Natural killer cell (primary cell): ENCODE data around the gene SLC12A8. TPM values are rescaled to one million over a fixed set of nuclear protein-coding genes. Genes with fewer than 3 reads are reported as not detected.
A peak's percentile ranks its signal among the peaks of the same experiment; 100 is the strongest.

Experiments
- ATAC-seq, 3 donors: fragments of 150-1000 bp in 2 of 3; fragments of 200-7000 bp in 1 of 3; cut with Tn5 transposase; 1 replicate in 1 of 3; 2 replicates in 2 of 3; pipeline ENCODE4 v1.10.0; 2021; ENCODE audit warnings: mild to moderate bottlenecking in 2 of 3, moderate library complexity in 2 of 3
- DNase-seq, 2 donors: peaks; one replicate each; pipeline versions ENCODE4 v3.0.0 to v3.0.0-alpha.2; 2013 to 2021; ENCODE audit warnings: mixed read lengths in 1 of 2
- H3K27ac ChIP-seq: one replicate; pipeline ENCODE4 v1.5.1; 2013; ENCODE audit warnings: mild to moderate bottlenecking, low read length
- H3K27me3 ChIP-seq: one replicate; pipeline ENCODE4 v1.6.1; 2013; ENCODE audit warnings: low read length; ENCODE audit not compliant: control insufficient read depth, insufficient read depth
- H3K36me3 ChIP-seq: one replicate; pipeline ENCODE4 v1.6.1; 2013; ENCODE audit warnings: low read length; ENCODE audit not compliant: control insufficient read depth, insufficient read depth
- H3K4me1 ChIP-seq: one replicate; pipeline ENCODE4 v1.6.1; 2013; ENCODE audit warnings: low read length; ENCODE audit not compliant: control insufficient read depth, insufficient read depth
- H3K4me3 ChIP-seq: one replicate; pipeline ENCODE4 v1.5.1; 2013; ENCODE audit warnings: low read length
- H3K9me3 ChIP-seq: one replicate; pipeline ENCODE4 v1.6.1; 2013; ENCODE audit warnings: low read length; ENCODE audit not compliant: control insufficient read depth, insufficient read depth
- H3K27ac Mint-ChIP-seq, 2 donors: one replicate each; pipeline ENCODE4 v1.8.0; 2022; ENCODE audit warnings: mild to moderate bottlenecking in 2 of 2, mixed read lengths in 2 of 2, moderate library complexity in 1 of 2
- H3K27me3 Mint-ChIP-seq, 2 donors: one replicate each; pipeline ENCODE4 v1.8.0; 2022; ENCODE audit warnings: low read depth in 2 of 2, mixed read lengths in 2 of 2
- H3K36me3 Mint-ChIP-seq: one replicate; pipeline ENCODE4 v1.8.0; 2022; ENCODE audit warnings: mixed read lengths
- H3K4me1 Mint-ChIP-seq, 2 donors: one replicate each; pipeline ENCODE4 v1.8.0; 2022; ENCODE audit warnings: mixed read lengths in 2 of 2
- H3K4me3 Mint-ChIP-seq: one replicate; pipeline ENCODE4 v1.8.0; 2022; ENCODE audit warnings: mild to moderate bottlenecking, moderate library complexity, mixed read lengths
- H3K9me3 Mint-ChIP-seq, 2 donors: one replicate each; pipeline ENCODE4 v1.8.0; 2022; ENCODE audit warnings: mixed read lengths in 2 of 2
- CTCF ChIP-seq: fragments of 200-600 bp; IDR thresholded peaks from one replicate; pipeline ENCODE4 v1.8.0; 2022; ENCODE audit warnings: antibody characterized with exemption
- WGBS: methylation state at CpG from one replicate; pipeline ENCODE4 v1.1.7; 2013; ENCODE audit warnings: missing lambda C conversion rate; ENCODE audit not compliant: insufficient coverage; 5-methylcytosine and 5-hydroxymethylcytosine counted together
- intact Hi-C: fragments of 100-400 bp; cut with micrococcal nuclease; formaldehyde crosslinking; loops from one replicate; pipeline ENCODE4 v1.14.2; 2022
- total RNA-seq, 4 donors: library from RNA; stranded (reverse); fragments of 120-200 nt in 1 of 4; gene quantifications; one replicate each; pipeline versions ENCODE4 v1.2.3 to v1.2.4, GENCODE V29; 2013 to 2022

The SLC12A8 gene
- total RNA-seq, 3 donors from 2014 or later (not counting 1 experiment from before 2014, with no cell fraction given) = 0.25 to 1.4 (median 0.61) TPM

- Mint-ChIP-seq H3K9me3 (no peaks in the 10 kb centered on the region), H3K27me3 (no peaks in the 10 kb centered on the region), H3K27ac (no peak overlapping the region), H3K4me3 (no peak overlapping the region), H3K36me3 (no peaks in the 10 kb centered on the region), H3K4me1 (peaks cover 72 to 76% of the 10 kb centered on the region in 2 donors)
- H3K4me1 ChIP-seq = peaks cover 79% of the 10 kb centered on the region
- DNase-seq (no peak), ATAC-seq (no peak)
- H3K27ac ChIP-seq = peak overlapping the region; percentile 4
- no peaks in the 10 kb centered on the region for H3K27me3 ChIP-seq
- 80% methylated on average over 8 of the region's 10 CpGs for WGBS
- no peaks in the 10 kb centered on the region for H3K36me3 ChIP-seq
- H3K4me3 ChIP-seq = no peak overlapping the region
- no peaks in the 10 kb centered on the region for H3K9me3 ChIP-seq
- no peak for TF ChIP-seq CTCF
- intact Hi-C loops = loop anchor here (10.0 kb wide), 3 partner anchors 221 to 289 kb away; partner anchors contain the start of gene ZNF148
These were observed 66.6 kb downstream of the SLC12A8 start for GRCh38 chr3:125145751-125146475.

GRCh38 chr3:125144653-125145314, 67.8 kb downstream of the SLC12A8 start:
- no peak overlapping the region for H3K4me3 Mint-ChIP-seq
- WGBS = 97% methylated on average over 5 of the region's 5 CpGs
- H3K36me3 Mint-ChIP-seq = no peaks in the 10 kb centered on the region
- TF ChIP-seq CTCF = no peak
- no peaks in the 10 kb centered on the region for H3K36me3 ChIP-seq
- H3K27me3 ChIP-seq = no peaks in the 10 kb centered on the region
- H3K4me1 ChIP-seq = peaks cover 86% of the 10 kb centered on the region
- no peaks in the 10 kb centered on the region for H3K27me3 Mint-ChIP-seq
- no peak for ATAC-seq
- no peak for DNase-seq
- H3K27ac Mint-ChIP-seq = peak overlapping the region in 1 of 2 donors; percentile 36
- no peak overlapping the region for H3K4me3 ChIP-seq
- intact Hi-C loops = loop anchor here (10.0 kb wide), 3 partner anchors 220 to 290 kb away; partner anchors contain the start of gene ZNF148
- no peaks in the 10 kb centered on the region for H3K9me3 ChIP-seq
- H3K27ac ChIP-seq = no peak overlapping the region
- H3K9me3 Mint-ChIP-seq = no peaks in the 10 kb centered on the region
- peaks cover 70 to 75% of the 10 kb centered on the region in 2 donors for H3K4me1 Mint-ChIP-seq

GRCh38 chr3:125143982-125144652, 68.4 kb downstream of the SLC12A8 start:
- H3K27ac ChIP-seq = no peak overlapping the region

More at GRCh38 chr3:125143982-125144652, 68.4 kb downstream of the SLC12A8 start:
- Mint-ChIP-seq H3K4me3 (peak overlapping the region; percentile 68), H3K4me1 (peaks cover 67 to 75% of the 10 kb centered on the region in 2 donors), H3K9me3 (no peaks in the 10 kb centered on the region), H3K27me3 (no peaks in the 10 kb centered on the region), H3K36me3 (no peaks in the 10 kb centered on the region), H3K27ac (peak overlapping the region in 1 of 2 donors; percentile 36)
- ATAC-seq (no peak), DNase-seq (no peak)
- H3K4me1 ChIP-seq = peaks cover 80% of the 10 kb centered on the region
- H3K27me3 ChIP-seq = no peaks in the 10 kb centered on the region
- H3K4me3 ChIP-seq = no peak overlapping the region
- TF ChIP-seq CTCF = no peak
- intact Hi-C loops = loop anchor here (10.0 kb wide), 3 partner anchors 219 to 291 kb away; partner anchors contain the start of gene ZNF148
- no peaks in the 10 kb centered on the region for H3K36me3 ChIP-seq
- no peaks in the 10 kb centered on the region for H3K9me3 ChIP-seq
- WGBS = 84% methylated on average over 6 of the region's 7 CpGs
